Caco-2 (cell line): Measurements from ENCODE around the gene ADAMTS2. TPM values are rescaled to one million over a fixed set of nuclear protein-coding genes. Genes with fewer than 3 reads are reported as not detected.
A peak's percentile ranks its signal among the peaks of the same experiment; 100 is the strongest.

Source experiments
- BruUV-seq: library from RNA; stranded (reverse); fragments of 400-500 nt; replicated peaks from 2 replicates; lab custom pipeline; 2021; lab: Mats Ljungman, UMichigan
- CTCF ChIA-PET: fragments of 300-600 bp; sonication (Branson Sonifier 250); formaldehyde crosslinking; loops from one replicate; lab custom pipeline; 2022; ENCODE audit warnings: antibody characterized with exemption; lab: Charles Lee
- POLR2A ChIA-PET: fragments of 300-600 bp; sonication (Branson Sonifier 250); formaldehyde crosslinking; loops from one replicate; lab custom pipeline; 2022; ENCODE audit warnings: antibody characterized with exemption; lab: Charles Lee
- DNase-seq, 2 experiments: peaks; one replicate each; pipeline versions ENCODE4 v3.0.0 to v3.0.0-alpha.2; 2020 to 2022
- H3K27me3 ChIP-seq: replicated peaks from 2 replicates; pipeline ENCODE4 v1.6.0; 2011; ENCODE audit warnings: low read length; ENCODE audit not compliant: control insufficient read depth, insufficient read depth
- H3K36me3 ChIP-seq: 2 replicates; pipeline ENCODE4 v1.5.1; 2011; ENCODE audit warnings: low read length; ENCODE audit not compliant: control insufficient read depth, insufficient read depth
- H3K4me1 ChIP-seq: fragments of 250-450 bp; sonication (Bioruptor Pico); 2 replicates; pipeline ENCODE4 v1.5.1; 2020; ENCODE audit warnings: mild to moderate bottlenecking
- H3K4me3 ChIP-seq: 2 replicates; pipeline ENCODE4 v1.5.1; 2011; ENCODE audit warnings: low read depth, mild to moderate bottlenecking, control low read depth, low read length
- H3K9me3 ChIP-seq: fragments of 250-450 bp; sonication (Bioruptor Pico); 2 replicates; pipeline ENCODE4 v1.5.1; 2020; ENCODE audit warnings: mild to moderate bottlenecking, moderate library complexity
- H3K27ac Mint-ChIP-seq: one replicate; pipeline ENCODE4 v1.8.0; 2022; ENCODE audit warnings: mixed read lengths; ENCODE audit not compliant: unreplicated experiment
- H3K27me3 Mint-ChIP-seq: one replicate; pipeline ENCODE4 v1.8.0; 2022; ENCODE audit warnings: mixed read lengths; ENCODE audit not compliant: insufficient read depth, unreplicated experiment
- H3K36me3 Mint-ChIP-seq: one replicate; pipeline ENCODE4 v1.8.0; 2022; ENCODE audit warnings: mild to moderate bottlenecking, mixed read lengths; ENCODE audit not compliant: insufficient read depth, unreplicated experiment
- H3K4me1 Mint-ChIP-seq: one replicate; pipeline ENCODE4 v1.8.0; 2022; ENCODE audit warnings: low read depth, mixed read lengths; ENCODE audit not compliant: unreplicated experiment
- H3K4me3 Mint-ChIP-seq: one replicate; pipeline ENCODE4 v1.8.0; 2022; ENCODE audit warnings: mild to moderate bottlenecking, moderate library complexity, mixed read lengths; ENCODE audit not compliant: unreplicated experiment
- H3K9me3 Mint-ChIP-seq: one replicate; pipeline ENCODE4 v1.8.0; 2022; ENCODE audit warnings: mixed read lengths; ENCODE audit not compliant: unreplicated experiment
- CTCF ChIP-seq, 2 experiments: fragments of 200-600 bp in 1 of 2; IDR thresholded peaks; 1 replicate in 1 of 2; 2 replicates in 1 of 2; pipeline versions ENCODE4 v1.5.1 to v1.8.0; 2011 to 2022; ENCODE audit warnings: antibody characterized with exemption in 1 of 2, control low read depth in 1 of 2, inconsistent platforms in 1 of 2, low read depth in 1 of 2, low read length in 1 of 2, mild to moderate bottlenecking in 1 of 2, moderate library complexity in 1 of 2; ENCODE audit not compliant: insufficient read depth in 1 of 2, severe bottlenecking in 1 of 2, unreplicated experiment in 1 of 2
- intact Hi-C: fragments of 100-400 bp; cut with micrococcal nuclease; formaldehyde crosslinking; loops from one replicate; pipeline ENCODE4 v1.10.0; 2022; ENCODE audit not compliant: unreplicated experiment
- total RNA-seq: library from RNA; stranded (reverse); gene quantifications from 2 replicates; pipeline ENCODE4 v1.2.3, GENCODE V29; 2022

The ADAMTS2 gene
- total RNA-seq, 1 experiment from 2014 or later: 0.05 TPM

GRCh38 chr5:179195561-179196404 lies 149.5 kb downstream of the ADAMTS2 start:
- intact Hi-C loops: no loop called here
- Histone ChIP-seq H3K27me3 (no peaks in the 10 kb centered on the region), H3K4me3 (no peak overlapping the region), H3K9me3 (no peaks in the 10 kb centered on the region), H3K36me3 (no peaks in the 10 kb centered on the region), H3K4me1 (no peaks in the 10 kb centered on the region)
- Mint-ChIP-seq H3K27ac (no peak overlapping the region), H3K27me3 (no peaks in the 10 kb centered on the region), H3K4me1 (no peaks in the 10 kb centered on the region), H3K36me3 (no peaks in the 10 kb centered on the region), H3K4me3 (no peak overlapping the region), H3K9me3 (no peaks in the 10 kb centered on the region)
- no TSS peak for BruUV-seq
- TF ChIP-seq CTCF (IDR thresholded peaks at IDR 0.05; ENCODE audit: insufficient read depth in 1 of 2, low read depth in 1 of 2, low read length in 1 of 2, severe bottlenecking in 1 of 2, unreplicated experiment in 1 of 2): no peak
- POLR2A ChIA-PET: no interaction called here
- DNase-seq: peak in 1 of 2 experiments; percentile 27
- CTCF ChIA-PET: no interaction called here

GRCh38 chr5:179194941-179195381 lies 150.3 kb downstream of the ADAMTS2 start:
- no peaks in the 10 kb centered on the region for H3K9me3 Mint-ChIP-seq
- no peak overlapping the region for H3K27ac Mint-ChIP-seq
- Histone ChIP-seq H3K4me1 (no peaks in the 10 kb centered on the region), H3K27me3 (no peaks in the 10 kb centered on the region), H3K9me3 (no peaks in the 10 kb centered on the region), H3K36me3 (no peaks in the 10 kb centered on the region), H3K4me3 (no peak overlapping the region)
- H3K4me3 Mint-ChIP-seq: no peak overlapping the region
- CTCF ChIA-PET: no interaction called here
- H3K36me3 Mint-ChIP-seq: no peaks in the 10 kb centered on the region
- TF ChIP-seq CTCF (IDR thresholded peaks at IDR 0.05; ENCODE audit: insufficient read depth in 1 of 2, low read depth in 1 of 2, low read length in 1 of 2, severe bottlenecking in 1 of 2, unreplicated experiment in 1 of 2): no peak
- intact Hi-C loops: no loop called here
- no peaks in the 10 kb centered on the region for H3K4me1 Mint-ChIP-seq
- no TSS peak for BruUV-seq
- DNase-seq: peak in 1 of 2 experiments; percentile 24
- POLR2A ChIA-PET: no interaction called here
- H3K27me3 Mint-ChIP-seq: no peaks in the 10 kb centered on the region

GRCh38 chr5:179194201-179194910 lies 150.9 kb downstream of the ADAMTS2 start:
- Histone ChIP-seq H3K27me3 (no peaks in the 10 kb centered on the region), H3K4me3 (no peak overlapping the region), H3K36me3 (no peaks in the 10 kb centered on the region), H3K9me3 (no peaks in the 10 kb centered on the region), H3K4me1 (no peaks in the 10 kb centered on the region)
- Mint-ChIP-seq H3K36me3 (no peaks in the 10 kb centered on the region), H3K27ac (no peak overlapping the region), H3K9me3 (no peaks in the 10 kb centered on the region), H3K27me3 (no peaks in the 10 kb centered on the region), H3K4me1 (no peaks in the 10 kb centered on the region), H3K4me3 (no peak overlapping the region)
- intact Hi-C loops: no loop called here
- no TSS peak for BruUV-seq
- no peak for TF ChIP-seq CTCF (IDR thresholded peaks at IDR 0.05; ENCODE audit: insufficient read depth in 1 of 2, low read depth in 1 of 2, low read length in 1 of 2, severe bottlenecking in 1 of 2, unreplicated experiment in 1 of 2)
- ChIA-PET CTCF (no interaction called here), POLR2A (no interaction called here)
- peak in 1 of 2 experiments; percentile 28 for DNase-seq
